ENCODE results near the gene SPTBN1.
"Not testable (repeated sequence)": the region's sequence is repeated elsewhere in the genome, so short reads cannot be mapped to it uniquely, and the experiment has no call there.

The SPTBN1 gene

GRCh38 chr2:54473851-54474250, 17.7 kb downstream of the SPTBN1 start:
- no peak for DNase-seq

GRCh38 chr2:54475285-54475684, 19.2 kb downstream of the SPTBN1 start:
- DNase-seq = no peak

- no peak for DNase-seq
These were observed 19.8 kb downstream of the SPTBN1 start for GRCh38 chr2:54475919-54476318.

- no peak for DNase-seq
These were observed 20.7 kb downstream of the SPTBN1 start for GRCh38 chr2:54476852-54477251.

- DNase-seq = no peak
These were observed 21.8 kb downstream of the SPTBN1 start for GRCh38 chr2:54477896-54478295.

GRCh38 chr2:54478899-54479298, 22.8 kb downstream of the SPTBN1 start:
- no peak for DNase-seq

- DNase-seq = no peak
These were observed 23.3 kb downstream of the SPTBN1 start for GRCh38 chr2:54479424-54479823.

- DNase-seq = no peak
These were observed 23.9 kb downstream of the SPTBN1 start for GRCh38 chr2:54480025-54480424.

- DNase-seq = no peak
These were observed 25.6 kb downstream of the SPTBN1 start for GRCh38 chr2:54481686-54482085.

- no peak for DNase-seq
These were observed 26.6 kb downstream of the SPTBN1 start for GRCh38 chr2:54482715-54483114.

GRCh38 chr2:54483426-54483825, 27.3 kb downstream of the SPTBN1 start:
- peak; percentile 29 for DNase-seq

- DNase-seq = not testable (repeated sequence)
These were observed 29.6 kb downstream of the SPTBN1 start for GRCh38 chr2:54485756-54486155.

GRCh38 chr2:54486766-54487165, 30.6 kb downstream of the SPTBN1 start:
- DNase-seq = no peak

GRCh38 chr2:54490863-54491262, 34.7 kb downstream of the SPTBN1 start:
- DNase-seq = no peak

- DNase-seq = no peak
These were observed 36.2 kb downstream of the SPTBN1 start for GRCh38 chr2:54492335-54492734.

- no peak for DNase-seq
These were observed 38.0 kb downstream of the SPTBN1 start for GRCh38 chr2:54494087-54494486.

GRCh38 chr2:54496920-54497319, 40.8 kb downstream of the SPTBN1 start:
- DNase-seq = no peak

- no peak for DNase-seq
These were observed 41.9 kb downstream of the SPTBN1 start for GRCh38 chr2:54497763-54498680.

GRCh38 chr2:54499661-54500060, 43.5 kb downstream of the SPTBN1 start:
- DNase-seq = no peak

- no peak for DNase-seq
These were observed 44.5 kb downstream of the SPTBN1 start for GRCh38 chr2:54500404-54501205.

GRCh38 chr2:54502731-54503130, 46.6 kb downstream of the SPTBN1 start:
- DNase-seq = no peak

GRCh38 chr2:54503192-54503591, 47.1 kb downstream of the SPTBN1 start:
- no peak for DNase-seq

GRCh38 chr2:54503828-54504227, 47.7 kb downstream of the SPTBN1 start:
- DNase-seq = no peak

GRCh38 chr2:54504866-54505265, 48.7 kb downstream of the SPTBN1 start:
- DNase-seq = no peak
